Right cardiac atrium (tissue), 5 donors: ENCODE measurements around the gene IGFBPL1. TPM values are rescaled to one million over a fixed set of nuclear protein-coding genes. Genes with fewer than 3 reads are reported as not detected.

Experiments used
- ATAC-seq, 2 donors: fragments of 200-7000 bp; cut with Tn5 transposase; one replicate each; pipeline versions ENCODE4 v1.8.0 to v1.9.1; 2020; ENCODE audit warnings: moderate library complexity in 2 of 2, mild to moderate bottlenecking in 1 of 2
- DNase-seq, 3 donors: peaks; one replicate each; pipeline ENCODE4 v3.0.0-alpha.2; 2020
- H3K27ac ChIP-seq: one replicate; pipeline ENCODE4 v1.5.1; 2013; ENCODE audit warnings: mild to moderate bottlenecking, low read length, control low read depth, moderate library complexity
- H3K27me3 ChIP-seq: one replicate; pipeline ENCODE4 v1.6.1; 2013; ENCODE audit not compliant: control insufficient read depth, insufficient read depth
- H3K4me1 ChIP-seq: one replicate; pipeline ENCODE4 v1.6.1; 2013; ENCODE audit warnings: low read length; ENCODE audit not compliant: control insufficient read depth, insufficient read depth
- H3K4me3 ChIP-seq: one replicate; pipeline ENCODE4 v1.5.1; 2013; ENCODE audit warnings: low read length, control low read depth
- H3K9me3 ChIP-seq: one replicate; pipeline ENCODE4 v1.6.1; 2013; ENCODE audit warnings: low read length; ENCODE audit not compliant: control insufficient read depth
- WGBS: extraction: QIAGEN DNeasy Blood & Tissue Kit; methylation state at CpG from one replicate; pipeline ENCODE4 v1.1.7; 2013; 5-methylcytosine and 5-hydroxymethylcytosine counted together
- intact Hi-C, 4 donors: fragments of 100-400 bp; cut with DNase I; formaldehyde crosslinking; loops; one replicate each; pipeline versions ENCODE4 v1.11.0 to v1.14.0; 2022 to 2023
- polyA plus RNA-seq: library from polyadenylated mRNA; stranded (reverse); fragments of 200-250 nt; gene quantifications from one replicate; pipeline ENCODE4 v1.2.3, GENCODE V29; 2013
- total RNA-seq, 4 donors: library from RNA; stranded (reverse); fragmentation: NEBNext Ultra II Directional; extraction: Animal tissue kit (Norgen Biotek cat#: 25700); gene quantifications; one replicate each; pipeline ENCODE4 v1.2.1, GENCODE V29; 2021
- donor health status: healthy with polysubstance abuse.
- donor health status: DM: no; HTN: yes; CAD: no.
- donor health status: DM: no; HTN: no; CAD: no.
- donor health status: DM: no; HTN: yes; CAD: no; lungs with severe emphysema.
- donor health status: DM: yes; HTN: yes; CAD: no.

Gene IGFBPL1
- total and polyA plus RNA-seq, 5 donors = 0.25 to 5.0 (median 0.65) TPM

DNA sequence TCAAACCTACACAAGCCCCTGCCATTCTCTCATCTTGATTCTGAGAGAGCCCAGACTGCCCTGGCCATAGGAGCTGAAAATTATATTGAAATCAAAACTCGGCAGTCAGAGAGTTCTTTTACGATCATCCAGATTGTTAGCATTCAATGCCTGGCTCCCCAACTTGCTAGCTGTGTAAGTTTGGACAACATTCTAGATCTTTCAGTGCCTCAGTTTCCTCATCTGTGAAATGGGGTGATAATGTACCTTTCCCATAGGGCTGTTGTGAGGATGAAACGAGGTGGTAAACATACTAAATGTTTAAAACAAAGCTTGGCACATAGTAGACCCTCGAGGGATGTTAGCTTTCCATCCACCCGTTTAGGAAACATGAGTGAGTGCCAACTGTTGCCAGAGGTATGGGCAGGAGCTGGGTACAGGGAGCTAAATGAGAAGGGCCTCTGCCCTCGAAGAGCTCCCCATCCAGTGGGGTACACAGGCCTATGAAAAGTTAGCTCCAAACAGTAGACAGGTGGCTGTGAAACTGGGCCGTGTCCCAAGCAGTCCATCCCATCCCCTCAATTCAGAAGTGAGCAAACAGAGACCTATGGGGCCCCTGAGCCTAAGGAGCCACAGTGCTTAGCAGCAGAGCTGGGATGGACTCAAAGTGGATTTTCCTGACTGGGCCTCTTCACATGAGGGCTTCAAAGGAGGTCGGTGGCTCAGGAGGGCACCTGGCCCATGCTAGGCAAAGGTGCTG lies 17.3 kb upstream of the IGFBPL1 start:
- H3K27ac ChIP-seq = no peak overlapping the region
- intact Hi-C loops = no loop called here
- no peaks in the 10 kb centered on the region for H3K4me1 ChIP-seq
- 86% methylated on average over 8 of the region's 8 CpGs for WGBS
- ATAC-seq (no peak), DNase-seq (no peak)
- no peaks in the 10 kb centered on the region for H3K27me3 ChIP-seq
- H3K4me3 ChIP-seq = no peak overlapping the region
- H3K9me3 ChIP-seq = no peaks in the 10 kb centered on the region

DNA sequence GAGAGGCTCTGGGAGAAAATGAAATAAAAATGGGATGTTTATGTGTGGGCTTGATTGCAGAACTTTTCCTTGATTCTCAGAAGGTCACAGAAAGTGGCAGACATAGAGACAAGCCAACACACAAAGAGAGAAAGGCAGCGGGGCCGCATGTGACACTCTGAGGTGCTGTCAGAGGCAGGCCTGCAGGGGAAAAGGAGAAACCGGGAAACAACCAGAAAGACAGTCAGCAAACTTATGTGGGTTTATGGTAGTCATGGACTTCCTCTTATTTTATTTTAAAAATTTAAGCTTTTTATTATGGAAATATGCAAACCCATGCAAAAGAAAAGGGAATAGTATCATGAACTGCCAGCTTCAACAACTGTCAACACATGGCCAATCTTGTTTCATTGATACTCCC lies 16.3 kb upstream of the IGFBPL1 start:
- intact Hi-C loops = no loop called here
- no peak for ATAC-seq

DNA sequence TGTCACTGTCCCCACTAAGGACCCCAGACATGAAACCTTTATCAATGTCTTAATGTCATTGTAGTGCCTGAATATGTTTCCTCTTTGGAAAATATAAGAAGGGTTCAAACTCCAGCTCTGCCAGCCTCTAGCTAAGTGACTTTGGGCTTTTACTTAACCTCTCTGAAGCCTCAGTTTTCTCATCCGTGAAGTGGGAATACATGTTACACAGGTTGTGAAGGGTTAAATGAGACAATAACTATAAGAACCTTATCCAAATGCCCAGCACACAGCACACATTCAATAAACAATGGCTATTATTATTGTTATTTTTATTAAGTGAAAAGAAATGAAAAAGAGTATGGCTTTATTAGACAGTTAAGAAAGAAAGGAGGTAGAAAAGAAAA lies 15.7 kb upstream of the IGFBPL1 start:
- Histone ChIP-seq H3K27me3 (no peaks in the 10 kb centered on the region), H3K9me3 (no peaks in the 10 kb centered on the region), H3K4me3 (no peak overlapping the region), H3K4me1 (no peaks in the 10 kb centered on the region), H3K27ac (no peak overlapping the region)
- intact Hi-C loops = no loop called here
- 92% methylated on average over 1 of the region's 1 CpG for WGBS
- DNase-seq (no peak), ATAC-seq (no peak)

More for the DNA sequence above, 16.3 kb upstream of the IGFBPL1 start:
- 81% methylated on average over 3 of the region's 3 CpGs for WGBS
- H3K4me1 ChIP-seq = no peaks in the 10 kb centered on the region
- no peak for DNase-seq
- H3K27me3 ChIP-seq = no peaks in the 10 kb centered on the region
- no peak overlapping the region for H3K27ac ChIP-seq
- H3K4me3 ChIP-seq = no peak overlapping the region
- no peaks in the 10 kb centered on the region for H3K9me3 ChIP-seq

DNA sequence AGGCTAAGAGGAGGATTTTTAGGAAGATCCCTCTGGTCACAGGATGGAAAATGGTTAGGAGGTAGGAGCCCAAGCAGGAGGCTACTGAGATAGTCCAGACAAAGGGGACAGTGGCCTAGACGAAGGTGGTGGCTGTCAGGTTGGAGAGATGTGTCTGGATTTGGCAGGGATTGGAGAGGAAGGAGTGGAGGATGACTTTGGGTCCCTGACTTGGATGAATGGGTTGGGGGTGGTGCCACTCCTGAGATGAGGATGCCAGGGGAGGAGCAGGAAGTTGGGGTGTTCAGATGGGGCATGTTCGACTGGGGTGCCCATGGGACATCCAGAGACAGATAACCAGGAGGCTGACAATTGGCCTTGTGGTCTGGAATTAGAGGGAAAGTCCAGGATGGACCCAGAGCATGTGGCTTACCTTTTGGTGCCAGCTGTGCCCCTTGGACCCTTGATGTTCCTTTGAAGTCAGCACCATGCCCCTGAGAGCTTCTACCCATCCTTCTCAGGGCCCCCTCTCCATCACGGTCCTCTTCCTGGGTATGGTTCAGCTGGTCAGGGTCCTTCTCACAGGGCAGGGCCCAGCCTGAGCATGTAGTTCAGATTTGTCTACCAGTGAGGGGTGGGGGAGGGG lies 15.1 kb upstream of the IGFBPL1 start:
- Histone ChIP-seq H3K27me3 (no peaks in the 10 kb centered on the region), H3K27ac (no peak overlapping the region), H3K4me3 (no peak overlapping the region), H3K4me1 (no peaks in the 10 kb centered on the region), H3K9me3 (no peaks in the 10 kb centered on the region)
- intact Hi-C loops = no loop called here
- DNase-seq (no peak), ATAC-seq (no peak)
- 65% methylated on average over 3 of the region's 3 CpGs for WGBS

DNA sequence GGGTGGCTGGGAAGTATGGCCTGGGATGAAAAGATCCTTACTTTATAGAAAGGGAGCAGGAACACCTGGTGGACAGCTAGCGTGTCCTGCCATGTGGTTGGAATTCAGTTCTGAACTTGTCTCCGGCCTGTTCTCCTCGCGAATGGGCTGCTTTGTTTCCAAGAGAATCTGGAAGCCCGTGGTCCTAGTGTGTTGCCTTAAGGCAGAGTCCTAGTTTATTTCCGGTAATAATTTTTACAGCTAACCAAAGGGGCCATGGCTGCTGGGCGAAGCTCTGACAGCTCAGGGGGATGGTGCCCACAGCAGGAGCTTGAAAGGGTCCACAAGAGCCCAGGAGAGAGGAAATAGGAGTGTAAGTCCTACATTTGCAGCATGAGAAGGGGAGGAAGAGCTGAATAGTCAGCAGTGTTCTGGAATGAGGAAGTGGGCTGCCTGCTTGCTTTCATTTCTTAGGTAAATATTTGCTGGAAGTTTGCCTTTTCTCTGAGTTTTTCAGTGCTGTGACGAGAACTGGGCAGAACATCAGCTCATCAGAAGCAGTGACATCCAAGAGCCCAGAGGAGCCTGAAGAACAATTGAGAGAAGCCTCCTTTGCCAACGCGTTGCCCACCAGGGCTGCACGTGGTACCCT lies 13.1 kb upstream of the IGFBPL1 start:
- intact Hi-C loops = no loop called here
- no peak for ATAC-seq

DNA sequence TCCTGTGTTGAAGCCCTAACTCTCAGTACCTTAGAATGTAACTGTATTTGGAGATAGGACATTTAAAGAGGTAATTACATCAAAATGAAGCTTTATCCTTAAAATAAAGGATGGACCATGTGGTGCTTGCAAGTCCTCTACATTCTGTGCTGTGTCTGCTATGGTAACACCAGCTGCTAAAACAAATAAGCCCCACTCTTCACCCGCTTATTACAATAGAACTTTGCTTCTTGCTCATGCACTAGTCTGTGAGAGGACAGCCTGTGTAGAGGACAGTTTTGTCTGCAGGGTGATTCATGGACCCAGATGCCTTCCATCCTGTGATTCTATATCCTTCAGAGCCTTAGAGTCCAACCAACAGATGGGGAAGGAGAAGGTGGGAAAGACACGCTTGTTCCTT lies 12.5 kb upstream of the IGFBPL1 start:
- Histone ChIP-seq H3K4me3 (no peak overlapping the region), H3K9me3 (no peaks in the 10 kb centered on the region), H3K27ac (no peak overlapping the region), H3K4me1 (no peaks in the 10 kb centered on the region), H3K27me3 (no peaks in the 10 kb centered on the region)
- WGBS = 94% methylated on average over 2 of the region's 2 CpGs
- intact Hi-C loops = no loop called here
- ATAC-seq = no peak
- DNase-seq = no peak

More for the DNA sequence above, 13.1 kb upstream of the IGFBPL1 start:
- Histone ChIP-seq H3K27ac (no peak overlapping the region), H3K27me3 (no peaks in the 10 kb centered on the region), H3K9me3 (no peaks in the 10 kb centered on the region), H3K4me3 (no peak overlapping the region), H3K4me1 (no peaks in the 10 kb centered on the region)
- 81% methylated on average over 11 of the region's 11 CpGs for WGBS
- no peak for DNase-seq

- ATAC-seq (no peak), DNase-seq (no peak)
- H3K27ac ChIP-seq = no peak overlapping the region
- WGBS = 66% methylated on average over 2 of the region's 2 CpGs
- no peak overlapping the region for H3K4me3 ChIP-seq
- intact Hi-C loops = no loop called here
- H3K27me3 ChIP-seq = no peaks in the 10 kb centered on the region
- H3K4me1 ChIP-seq = no peaks in the 10 kb centered on the region
- H3K9me3 ChIP-seq = no peaks in the 10 kb centered on the region
These were observed 11.3 kb upstream of the IGFBPL1 start for GRCh38 chr9:38435521-38435920.

DNA sequence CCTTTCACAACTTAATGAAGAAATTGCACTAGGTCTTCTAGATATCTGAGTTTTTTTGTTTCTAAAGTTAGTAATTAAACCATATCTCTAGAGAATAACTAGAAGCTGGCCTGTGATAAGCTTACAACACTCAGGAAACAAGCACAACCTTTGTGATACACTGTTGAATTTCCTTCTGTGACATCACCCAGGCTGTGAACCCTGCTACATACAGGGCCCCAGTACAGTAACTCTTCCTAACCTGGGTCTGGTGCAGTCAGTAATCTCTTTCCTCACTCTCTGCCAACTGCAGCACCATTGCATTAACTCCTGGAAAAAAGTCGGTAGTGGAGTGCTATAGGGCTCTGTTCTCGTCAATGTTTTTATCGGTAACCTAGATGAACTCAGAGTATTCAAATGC lies 10.6 kb upstream of the IGFBPL1 start:
- Histone ChIP-seq H3K9me3 (no peaks in the 10 kb centered on the region), H3K27me3 (no peaks in the 10 kb centered on the region), H3K4me3 (no peak overlapping the region), H3K27ac (no peak overlapping the region), H3K4me1 (no peaks in the 10 kb centered on the region)
- DNase-seq (no peak), ATAC-seq (peak in 1 of 2 donors; percentile 39)
- intact Hi-C loops = no loop called here
- 60% methylated on average over 3 of the region's 3 CpGs for WGBS

DNA sequence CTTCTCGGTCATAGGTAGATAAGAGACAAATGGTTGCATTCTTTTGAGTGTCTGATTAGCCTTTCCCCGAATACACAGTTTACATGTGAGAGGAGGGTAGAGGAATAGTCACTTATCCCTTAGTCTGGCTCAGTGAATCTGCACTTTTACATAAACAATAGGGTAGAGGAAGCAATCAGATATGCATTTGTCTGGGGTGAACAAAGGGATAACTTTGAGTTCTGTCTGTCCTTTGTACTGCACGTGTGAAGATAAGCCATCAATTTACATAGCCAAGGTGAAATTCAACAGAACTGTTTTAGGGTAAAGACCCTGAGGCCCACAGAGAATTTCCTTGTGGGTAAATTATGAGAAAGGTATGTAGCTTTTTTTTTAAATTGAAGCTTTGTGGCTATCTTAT lies 10.1 kb upstream of the IGFBPL1 start:
- DNase-seq = no peak
- intact Hi-C loops = no loop called here
- no peaks in the 10 kb centered on the region for H3K4me1 ChIP-seq
- no peak overlapping the region for H3K4me3 ChIP-seq
- H3K27me3 ChIP-seq = no peaks in the 10 kb centered on the region
- 46% methylated on average over 3 of the region's 3 CpGs for WGBS
- ATAC-seq = no peak
- H3K9me3 ChIP-seq = no peaks in the 10 kb centered on the region
- H3K27ac ChIP-seq = no peak overlapping the region

GRCh38 chr9:38432922-38433510 lies 8.8 kb upstream of the IGFBPL1 start:
- no peaks in the 10 kb centered on the region for H3K9me3 ChIP-seq
- 23% methylated on average over 3 of the region's 3 CpGs for WGBS
- H3K4me1 ChIP-seq = no peaks in the 10 kb centered on the region
- no peaks in the 10 kb centered on the region for H3K27me3 ChIP-seq
- DNase-seq = no peak
- H3K27ac ChIP-seq = no peak overlapping the region
- peak in 1 of 2 donors; percentile 34 for ATAC-seq
- intact Hi-C loops = no loop called here
- H3K4me3 ChIP-seq = no peak overlapping the region

GRCh38 chr9:38431116-38431515 lies 6.9 kb upstream of the IGFBPL1 start:
- intact Hi-C loops = no loop called here
- H3K9me3 ChIP-seq = no peaks in the 10 kb centered on the region
- 56% methylated on average over 4 of the region's 4 CpGs for WGBS
- H3K27me3 ChIP-seq = no peaks in the 10 kb centered on the region
- ATAC-seq (no peak), DNase-seq (no peak)
- no peaks in the 10 kb centered on the region for H3K4me1 ChIP-seq
- no peak overlapping the region for H3K4me3 ChIP-seq
- no peak overlapping the region for H3K27ac ChIP-seq
